Kidney glomerular epithelial cell (primary cell): ENCODE results near the gene RNF213.
"Not testable (repeated sequence)": the region's sequence is repeated elsewhere in the genome, so short reads cannot be mapped to it uniquely, and the experiment has no call there.

Experiments
- DNase-seq: peaks from one replicate; lab custom pipeline; 2025; lab: John Stamatoyannopoulos, UW

The RNF213 gene

DNA sequence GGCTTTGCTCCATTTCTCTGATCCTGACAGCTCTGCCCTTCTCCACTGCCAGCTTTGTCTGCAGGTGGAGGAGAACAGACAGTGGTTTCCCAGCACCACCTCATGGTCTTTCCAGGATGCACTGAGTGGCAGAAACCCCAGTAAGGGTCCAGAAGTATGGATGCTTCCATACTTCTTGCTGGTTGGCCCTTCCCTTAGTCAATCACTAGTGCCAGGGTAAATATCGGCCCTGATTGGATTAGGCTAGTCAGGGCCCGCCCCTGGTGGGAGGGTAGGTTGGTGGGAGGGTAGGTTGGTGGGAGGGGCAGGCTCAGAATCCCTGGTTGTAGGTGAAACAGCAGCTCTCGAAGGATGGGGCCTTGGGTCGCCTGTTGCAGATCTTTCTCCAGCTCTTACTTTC is 10.2 kb downstream of the RNF213 start:
- DNase-seq, result no peak

DNA sequence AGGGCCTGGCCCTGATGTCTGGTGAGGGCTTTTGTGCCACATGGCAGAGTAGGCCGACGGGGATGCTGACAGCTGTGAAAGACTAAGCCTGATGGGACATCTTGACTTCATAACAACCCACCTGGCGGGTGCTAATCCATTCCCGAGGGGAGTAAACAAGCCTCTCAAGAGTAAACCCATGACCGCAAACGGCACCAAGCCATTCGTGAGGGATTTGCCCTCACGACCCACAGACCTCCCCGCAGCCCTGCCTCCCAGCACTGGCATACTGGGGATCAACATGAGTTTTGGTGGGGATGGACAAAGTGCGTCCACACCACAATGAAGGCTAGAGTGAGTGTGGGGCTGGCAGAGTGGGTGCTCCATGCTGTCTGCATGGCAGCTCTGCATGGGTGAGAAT is 11.7 kb downstream of the RNF213 start:
- DNase-seq, result no peak

DNA sequence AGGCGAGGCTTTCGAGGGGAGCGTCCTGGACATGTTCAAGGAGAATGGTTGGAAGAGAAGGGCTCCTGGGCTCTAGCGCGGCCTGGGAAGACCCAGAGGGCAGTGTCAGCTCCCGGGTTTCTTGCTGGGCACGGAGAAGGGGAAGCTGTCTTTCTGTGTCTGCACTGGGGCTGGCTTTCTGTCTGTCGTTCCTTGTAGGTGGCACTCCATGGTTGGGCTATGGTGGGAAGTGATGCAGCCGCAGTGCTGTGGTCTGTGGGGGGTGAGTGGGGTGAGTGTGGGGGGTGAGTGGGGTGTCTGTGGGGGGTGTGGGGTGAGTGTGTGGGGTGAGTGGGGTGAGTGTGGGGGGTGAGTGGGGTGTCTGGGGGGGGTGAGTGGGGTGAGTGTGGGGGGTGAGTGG is 13.7 kb downstream of the RNF213 start:
- no peak for DNase-seq

DNA sequence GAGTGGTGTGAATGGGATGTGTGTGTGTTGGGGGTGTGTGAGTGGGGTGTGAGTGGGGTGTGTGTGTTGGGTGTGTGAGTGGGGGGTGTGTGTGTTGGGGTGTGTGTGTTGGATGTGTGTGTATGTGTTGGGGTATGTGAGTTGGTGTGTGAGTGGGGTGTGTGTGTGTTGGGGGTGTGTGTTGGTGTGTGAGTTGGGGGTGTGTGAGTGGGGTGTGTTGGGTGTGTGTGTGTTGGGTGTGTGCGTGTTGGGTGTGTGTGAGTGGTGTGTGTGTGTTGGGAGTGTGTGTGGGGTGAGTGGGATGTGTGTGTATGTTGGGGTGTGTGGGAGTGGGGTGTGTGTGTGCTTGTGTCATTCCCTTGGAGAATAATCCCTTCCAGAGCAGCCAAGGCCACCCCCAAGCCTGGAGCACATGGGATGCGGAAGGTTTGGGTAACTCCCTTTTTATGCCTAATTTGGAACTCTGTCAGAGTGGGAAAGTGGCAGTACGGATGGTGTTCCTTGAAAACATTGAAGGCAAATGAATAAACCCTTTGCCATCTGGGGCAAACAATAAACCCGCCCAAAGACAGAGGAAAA is 14.3 kb downstream of the RNF213 start:
- no peak for DNase-seq

DNA sequence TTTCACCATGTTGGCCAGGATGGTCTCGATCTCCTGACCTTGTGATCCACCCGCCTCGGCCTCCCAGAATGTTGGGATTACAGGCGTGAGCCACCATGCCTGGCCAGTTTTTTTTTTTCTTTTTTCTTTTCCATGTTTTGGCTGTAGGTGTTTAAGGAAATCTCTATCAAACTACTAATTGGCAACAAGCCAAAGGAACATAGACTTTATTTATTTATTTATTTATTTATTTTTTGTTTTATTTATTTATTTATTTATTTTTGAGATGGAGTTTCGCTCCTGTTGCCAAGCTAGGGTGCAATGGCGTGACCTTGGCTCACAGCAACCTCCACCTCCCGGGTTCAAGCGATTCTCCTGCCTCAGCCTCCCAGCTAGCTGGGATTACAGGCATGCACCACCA is 15.2 kb downstream of the RNF213 start:
- not testable (repeated sequence) for DNase-seq

DNA sequence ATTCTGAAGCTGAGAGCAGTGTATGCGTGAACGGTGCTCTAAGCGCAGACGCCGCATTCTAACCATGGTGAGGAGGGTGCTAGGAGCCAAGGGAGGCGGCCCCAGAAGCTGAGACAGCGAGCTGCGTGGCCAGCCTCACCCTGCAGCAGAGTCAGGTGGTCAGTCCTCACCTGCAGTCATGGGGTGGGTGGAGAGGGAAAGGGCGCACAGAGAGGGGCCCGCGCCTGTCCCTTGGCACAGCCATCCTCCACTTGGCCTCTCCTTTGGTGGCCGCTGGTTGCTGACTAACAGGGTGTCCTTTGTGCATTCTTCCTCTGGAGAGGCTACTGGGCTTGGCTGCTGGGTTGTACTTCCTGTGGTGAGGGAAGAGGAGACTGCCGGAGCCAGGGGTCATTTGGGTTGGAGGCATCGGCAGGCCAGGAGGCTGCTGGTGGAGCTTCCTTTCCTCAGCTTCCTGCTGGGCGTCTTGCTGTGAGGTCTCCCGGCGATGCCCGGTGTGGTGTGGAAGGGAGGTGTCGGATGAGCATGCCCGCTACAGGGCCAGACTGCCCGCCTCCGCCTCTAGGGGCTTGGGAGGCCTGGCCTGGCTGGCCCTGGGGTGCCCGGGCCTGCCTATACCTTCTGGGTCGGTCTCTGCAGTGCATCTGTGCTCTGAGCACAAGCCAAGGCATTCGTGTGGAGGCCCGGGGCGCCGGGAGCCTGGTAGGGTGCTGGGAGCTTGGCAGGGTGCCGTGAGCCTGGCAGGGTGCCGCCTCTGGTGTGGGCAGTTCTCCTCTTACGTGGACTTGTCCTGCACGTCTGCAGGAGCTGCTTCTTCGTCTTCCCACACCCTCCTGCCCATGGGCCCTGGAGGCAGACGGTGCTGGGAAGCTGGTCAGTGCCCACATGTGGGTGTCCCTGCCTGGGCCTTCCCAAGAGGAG is 17.4 kb downstream of the RNF213 start:
- no peak for DNase-seq

DNA sequence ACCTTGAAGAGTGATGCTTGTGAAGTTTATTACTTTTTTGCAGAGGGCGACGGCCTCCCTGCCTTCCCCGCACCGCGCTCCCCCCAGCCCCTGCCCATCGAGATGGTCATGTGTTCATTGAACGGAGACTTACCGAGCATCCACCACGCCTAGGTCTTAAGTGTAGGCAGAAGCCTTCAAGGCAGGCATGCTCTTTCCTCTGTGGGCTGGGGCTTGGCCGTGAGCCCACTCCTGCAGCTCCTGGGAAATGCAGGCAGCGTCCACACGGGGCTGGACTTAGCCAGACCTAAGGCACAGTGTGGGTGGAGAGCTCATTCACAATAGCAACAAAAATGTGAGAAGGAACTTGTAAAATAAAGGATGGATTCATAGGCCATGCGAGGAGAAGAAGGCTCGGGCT is 19.2 kb downstream of the RNF213 start:
- no peak for DNase-seq

DNA sequence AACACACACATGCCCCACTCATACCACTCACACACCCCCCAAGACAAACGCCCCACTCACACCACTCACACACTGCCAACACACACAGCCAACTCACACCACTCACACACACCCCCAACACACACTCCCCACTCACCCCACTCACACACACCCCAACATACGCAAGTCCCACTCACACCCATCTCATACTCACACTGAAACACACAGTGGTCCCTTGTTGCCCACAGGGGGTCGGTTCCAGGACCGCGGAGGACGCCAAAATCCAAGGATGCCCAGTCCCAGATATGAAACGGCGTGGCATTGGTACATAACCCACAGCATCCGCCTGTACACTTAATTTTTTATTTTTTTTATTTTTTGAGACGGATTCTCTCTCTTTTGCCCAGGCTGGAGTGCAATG is 20.9 kb downstream of the RNF213 start:
- DNase-seq, result no peak

DNA sequence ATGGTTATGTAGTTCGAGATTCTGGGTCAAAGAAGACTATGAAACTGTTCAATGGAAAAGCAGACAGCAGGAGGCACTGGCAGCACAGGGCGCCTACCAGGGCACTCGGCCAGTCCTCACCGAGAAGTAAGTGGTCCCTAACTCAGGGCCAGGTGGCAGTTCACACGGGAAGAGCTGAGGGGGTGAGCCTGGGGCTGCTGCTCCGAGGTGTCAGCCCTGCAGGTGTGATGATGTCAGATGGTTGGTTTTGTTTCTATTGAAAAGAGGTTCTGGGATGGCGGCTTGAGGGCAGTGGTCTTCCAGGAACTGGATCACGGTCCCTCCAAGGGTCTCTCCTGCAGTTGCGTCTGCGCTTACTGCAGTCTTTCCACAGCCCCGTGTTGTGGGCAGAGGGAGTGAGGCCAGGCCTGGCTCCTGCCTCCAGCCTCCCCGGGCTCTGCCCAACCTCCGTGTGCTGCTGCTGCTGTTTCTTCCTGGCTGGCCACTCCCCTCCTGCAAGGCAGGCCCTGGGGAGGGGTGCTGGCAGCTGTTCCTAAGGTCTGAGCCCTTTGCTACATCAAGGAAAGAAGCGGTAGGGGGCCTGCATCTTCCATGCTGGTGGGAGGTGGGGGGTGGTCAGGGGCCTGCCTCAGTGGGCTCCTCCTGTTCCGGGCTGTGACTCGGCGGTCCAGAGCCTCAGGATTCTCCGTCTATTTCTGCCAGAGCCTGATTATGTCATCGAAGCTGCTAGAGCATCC is 22.6 kb downstream of the RNF213 start:
- no peak for DNase-seq

DNA sequence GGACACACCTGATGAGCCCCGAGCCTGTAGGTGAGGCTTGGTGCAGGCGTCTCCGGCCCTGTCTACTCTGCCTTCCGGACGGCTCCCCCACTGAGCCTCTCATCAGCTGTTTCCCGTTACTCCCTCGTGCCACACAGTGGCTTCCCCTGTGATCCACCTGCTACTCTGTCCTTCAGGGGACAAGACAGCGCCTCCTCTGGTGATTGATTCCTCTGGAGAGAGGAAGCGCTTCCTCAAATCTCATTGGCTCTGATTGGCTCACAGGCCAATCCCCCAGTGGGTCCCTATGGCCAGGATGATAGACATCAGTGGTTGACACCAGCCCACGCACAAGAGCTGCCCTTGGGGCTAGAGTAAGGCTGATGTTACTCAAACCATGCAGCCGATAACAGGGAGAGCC is 24.0 kb downstream of the RNF213 start:
- no peak for DNase-seq

DNA sequence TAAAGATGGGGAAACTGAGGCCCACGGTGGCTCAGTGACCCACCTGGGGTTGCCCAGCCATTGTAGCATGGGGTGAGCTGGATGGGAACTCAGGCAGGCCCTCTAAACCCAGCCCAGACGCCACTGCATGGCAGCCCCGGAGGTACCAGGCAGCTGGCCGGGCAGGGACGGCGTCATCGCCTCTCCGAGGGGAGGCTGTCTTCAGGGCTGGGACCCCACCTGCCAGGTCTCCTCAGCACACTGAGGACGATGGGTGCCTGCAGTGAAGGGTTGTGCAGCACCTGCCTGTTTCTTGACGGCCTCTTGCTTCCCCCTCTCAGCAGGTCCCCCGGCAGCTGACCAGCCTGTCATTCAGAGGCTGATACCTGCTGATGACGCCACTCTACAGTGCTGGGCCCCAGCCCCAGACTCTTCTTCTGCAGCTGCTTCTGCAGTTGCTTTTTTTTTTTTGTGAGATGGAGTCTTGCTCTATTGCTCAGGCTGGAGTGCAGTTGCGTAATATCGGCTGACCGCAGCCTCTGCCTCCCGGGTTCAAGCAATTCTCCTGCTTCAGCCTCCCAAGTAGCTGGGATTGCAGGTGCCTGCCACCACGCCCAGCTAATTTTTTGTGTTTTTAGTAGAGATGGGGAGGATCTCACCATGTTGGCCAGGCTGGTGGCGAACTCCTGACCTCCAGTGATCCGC is 24.7 kb downstream of the RNF213 start:
- no peak for DNase-seq

DNA sequence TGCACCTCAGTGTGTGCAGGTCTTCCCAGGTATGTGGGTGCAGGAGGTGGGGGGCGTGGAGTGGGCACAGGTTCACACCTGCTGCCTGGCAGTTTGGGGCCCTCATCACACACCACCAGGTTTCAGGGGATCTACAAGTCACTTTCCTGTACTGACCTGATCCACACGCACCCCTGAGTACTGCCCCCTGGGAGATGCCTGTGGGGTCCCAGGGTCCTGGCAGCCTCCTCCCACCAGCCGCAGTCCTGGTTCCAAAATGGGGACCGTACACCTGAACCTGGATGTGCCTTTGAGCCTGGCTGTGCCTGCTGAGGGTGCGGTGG is 25.9 kb downstream of the RNF213 start:
- no peak for DNase-seq

DNA sequence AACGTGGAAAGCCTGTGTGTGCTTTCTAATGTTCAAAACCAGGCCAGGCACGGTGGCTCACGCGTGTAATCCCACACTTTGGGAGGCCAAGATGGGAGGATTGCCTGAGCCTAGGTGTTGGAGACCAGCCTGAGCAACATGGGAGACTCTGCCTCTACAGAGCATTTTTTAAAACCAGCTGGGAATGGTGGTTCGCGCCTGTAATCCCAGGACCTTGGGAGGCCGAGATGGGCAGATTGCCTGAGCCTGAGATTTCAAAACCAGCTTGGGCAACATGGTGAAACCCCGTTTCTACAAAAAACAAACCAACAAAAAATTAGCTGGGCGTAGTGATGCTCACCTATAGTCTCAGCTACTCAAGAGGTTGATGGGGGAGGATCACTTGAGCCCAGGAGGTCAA is 26.4 kb downstream of the RNF213 start:
- DNase-seq, result no peak

DNA sequence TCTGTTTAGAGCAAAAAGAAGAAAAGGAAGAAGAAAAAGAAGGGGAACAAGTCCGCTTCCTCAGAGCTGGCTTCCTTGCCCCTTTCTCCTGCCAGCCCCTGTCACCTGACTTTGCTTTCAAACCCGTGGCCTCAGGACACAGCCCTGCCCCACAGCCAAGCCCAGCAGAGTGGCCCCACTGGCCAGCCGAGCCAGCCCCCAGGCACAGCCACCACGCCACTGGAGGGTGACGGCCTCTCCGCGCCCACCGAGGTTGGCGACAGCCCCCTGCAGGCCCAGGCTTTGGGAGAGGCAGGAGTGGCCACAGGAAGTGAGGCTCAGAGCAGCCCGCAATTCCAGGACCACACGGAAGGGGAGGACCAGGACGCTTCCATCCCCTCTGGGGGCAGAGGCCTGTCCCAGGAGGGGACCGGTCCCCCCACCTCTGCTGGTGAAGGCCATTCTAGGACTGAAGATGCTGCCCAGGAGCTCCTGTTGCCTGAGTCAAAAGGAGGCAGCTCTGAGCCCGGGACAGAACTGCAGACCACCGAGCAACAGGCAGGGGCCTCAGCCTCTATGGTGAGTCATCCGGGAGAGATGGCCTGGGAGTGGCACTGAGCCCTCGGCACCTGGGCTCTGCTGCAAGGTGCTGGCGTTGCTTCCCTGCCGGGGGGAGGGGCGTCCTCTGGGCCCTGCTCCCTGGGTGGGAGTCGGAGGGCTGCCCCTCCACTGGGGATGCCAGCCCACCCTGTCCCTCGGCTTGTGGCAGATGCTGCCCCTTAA is 27.3 kb downstream of the RNF213 start:
- no peak for DNase-seq

DNA sequence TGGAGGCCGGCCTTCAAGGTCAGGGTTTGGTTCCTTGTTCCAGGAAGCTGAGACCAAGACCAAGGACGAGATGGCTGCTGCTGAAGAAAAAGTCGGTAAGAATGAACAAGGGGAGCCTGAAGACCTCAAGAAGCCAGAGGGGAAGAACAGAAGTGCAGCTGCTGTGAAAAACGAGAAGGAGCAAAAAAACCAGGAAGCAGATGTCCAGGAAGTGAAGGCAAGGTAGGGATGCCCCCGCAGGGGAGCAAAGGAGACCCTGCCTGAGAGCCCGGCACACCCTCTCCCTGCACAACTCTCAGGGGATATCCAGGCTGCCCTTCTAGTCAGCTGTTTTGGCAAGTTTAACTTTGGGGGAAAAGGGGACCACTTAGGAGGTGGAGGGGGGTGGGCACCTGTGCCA is 29.0 kb downstream of the RNF213 start:
- no peak for DNase-seq

DNA sequence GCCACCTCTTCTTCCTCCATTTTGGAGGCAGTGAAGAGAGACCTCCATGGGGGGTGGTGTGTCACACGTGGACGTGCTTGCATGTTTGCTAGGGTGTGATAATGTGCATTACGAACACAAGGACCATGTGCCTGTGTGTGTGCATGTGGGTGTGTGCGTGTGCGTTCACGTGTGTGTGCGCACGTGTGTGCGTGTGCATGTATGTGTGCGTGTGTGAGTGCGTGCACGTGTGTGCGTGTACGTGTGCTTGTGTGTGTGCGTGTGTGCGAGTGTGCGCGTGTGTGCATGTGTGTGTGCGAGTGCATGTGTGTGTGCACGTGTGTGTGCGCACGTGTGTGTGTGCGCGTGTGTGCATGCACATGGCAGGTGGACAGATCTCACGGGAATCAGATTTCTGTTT is 29.5 kb downstream of the RNF213 start:
- DNase-seq, result no peak

DNA sequence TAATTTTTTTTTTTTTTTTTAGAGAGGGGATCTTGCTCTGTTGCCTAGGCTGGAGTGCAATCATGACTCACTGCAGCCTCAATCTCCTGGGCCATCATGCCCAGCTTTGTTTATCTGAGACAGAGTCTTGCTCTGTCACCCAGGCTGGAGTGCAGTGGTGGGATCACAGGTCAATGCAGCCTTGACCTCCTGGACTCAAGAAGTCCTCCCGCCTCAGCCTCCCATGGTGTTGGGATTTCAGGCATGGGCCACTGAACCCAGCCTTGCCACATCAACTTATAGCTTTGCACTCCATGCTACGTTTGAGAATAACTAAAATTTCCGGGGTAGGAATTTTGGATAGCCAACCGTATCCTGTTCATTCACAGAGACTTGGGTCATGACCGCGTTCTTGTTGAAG is 30.6 kb downstream of the RNF213 start:
- DNase-seq, result no peak

DNA sequence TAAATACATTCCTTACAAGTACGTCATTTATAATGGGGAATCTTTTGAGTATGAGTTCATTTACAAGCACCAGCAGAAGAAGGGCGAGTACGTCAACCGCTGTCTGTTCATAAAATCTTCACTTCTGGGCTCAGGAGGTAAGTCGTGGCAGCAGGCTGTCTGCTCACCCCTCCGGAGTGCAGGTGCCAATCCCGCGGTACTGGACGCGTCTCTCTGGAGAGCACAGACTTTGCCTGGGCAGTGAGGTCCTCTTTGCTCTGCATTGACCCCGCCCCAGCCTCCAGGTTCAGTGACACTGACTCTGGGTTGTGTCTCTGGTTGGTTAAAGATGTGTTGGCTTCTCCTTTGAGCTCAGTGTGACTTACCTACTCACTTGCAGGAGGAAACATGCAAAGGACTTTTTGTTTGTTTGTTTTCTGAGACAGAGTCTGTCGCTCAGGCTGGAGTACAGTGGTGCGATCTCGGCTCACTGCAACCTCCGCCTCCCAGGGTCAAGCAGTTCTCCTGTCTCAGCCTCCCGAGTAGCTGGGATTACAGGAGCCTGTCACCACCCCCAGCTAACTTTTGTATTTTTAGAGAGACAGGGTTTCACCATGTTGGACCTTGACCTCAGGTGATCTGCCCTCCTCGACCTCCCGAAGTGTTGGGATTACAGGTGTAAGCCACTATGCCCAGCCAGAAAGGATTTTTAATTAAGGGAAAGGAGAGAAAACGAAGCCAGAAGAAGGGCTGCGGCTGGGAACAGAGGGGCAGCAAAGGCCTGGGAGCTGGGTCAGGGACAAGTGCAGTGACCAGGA is 31.2 kb downstream of the RNF213 start:
- DNase-seq, result no peak

DNA sequence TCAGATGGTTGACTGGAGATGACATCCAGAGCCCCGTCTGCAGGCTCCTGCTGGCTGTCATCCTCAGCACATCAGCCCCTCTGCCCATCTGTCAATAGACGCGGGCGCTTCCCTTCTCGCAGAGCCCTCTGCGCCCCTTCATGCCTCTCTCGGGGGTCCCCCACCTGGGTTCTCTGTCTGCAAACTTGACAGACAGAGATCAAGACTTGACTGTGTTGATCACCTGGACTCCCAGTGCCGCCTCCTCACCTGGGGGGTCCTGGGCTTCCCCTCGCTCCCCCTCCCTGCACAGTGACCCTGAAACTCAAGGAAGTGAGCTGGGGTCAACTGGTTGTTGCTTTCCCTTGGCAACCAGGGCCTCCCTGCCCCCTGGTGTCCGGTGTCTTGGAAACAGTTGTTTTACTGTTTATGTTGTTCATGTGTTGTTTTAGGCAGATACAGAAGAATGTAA is 31.9 kb downstream of the RNF213 start:
- DNase-seq, result no peak

DNA sequence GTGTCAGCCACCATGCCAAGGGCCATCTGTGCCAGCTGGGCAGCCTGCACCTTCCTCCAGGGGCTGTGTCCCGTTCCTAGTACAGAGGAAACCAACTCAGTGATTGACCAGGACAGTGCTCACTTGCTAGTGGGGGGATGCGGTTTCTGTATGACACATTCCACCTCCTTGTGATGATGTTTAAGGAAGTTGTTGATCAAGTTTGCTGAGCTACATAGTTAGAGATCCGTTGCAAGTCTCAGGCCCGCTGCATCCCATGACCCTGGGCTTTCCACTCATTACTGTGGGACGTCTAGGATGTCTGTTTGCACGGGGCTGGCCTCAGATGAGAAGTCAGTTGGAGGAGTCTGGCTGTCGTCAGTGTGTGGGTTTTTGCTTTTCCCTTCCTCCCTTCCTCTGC is 33.6 kb downstream of the RNF213 start:
- no peak for DNase-seq

DNA sequence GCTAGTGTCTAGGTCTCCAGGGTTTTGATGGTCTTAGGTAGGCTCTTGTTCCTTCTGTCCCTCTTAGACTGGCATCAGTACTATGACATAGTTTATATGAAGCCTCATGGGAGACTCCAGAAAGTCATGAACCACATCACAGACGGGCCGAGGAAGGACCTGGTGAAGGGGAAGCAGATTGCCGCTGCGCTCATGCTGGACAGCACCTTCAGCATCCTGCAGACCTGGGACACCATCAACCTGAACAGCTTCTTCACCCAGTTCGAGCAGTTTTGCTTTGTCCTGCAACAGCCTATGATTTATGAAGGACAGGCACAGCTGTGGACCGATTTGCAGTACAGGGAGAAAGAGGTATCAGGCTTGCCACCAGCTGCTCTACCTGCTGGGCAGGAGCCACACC is 34.0 kb downstream of the RNF213 start:
- DNase-seq, result no peak
